Activated B cell treated with CpG ODN at 0.5 μM for 24 hours (primary cell): Measurements from ENCODE around the gene HCAR1. TPM values are rescaled to one million over a fixed set of nuclear protein-coding genes. Genes with fewer than 3 reads are reported as not detected.

Source experiments
- ATAC-seq: fragments of 200-7000 bp; cut with Tn5 transposase; one replicate; pipeline ENCODE4 v1.10.0; 2021; ENCODE audit warnings: low read depth, mild to moderate bottlenecking, moderate library complexity
- CTCF ChIA-PET: fragments of 350-600 bp; sonication (Branson Sonifier 250); formaldehyde crosslinking; loops from one replicate; lab custom pipeline; 2021; ENCODE audit warnings: antibody characterized with exemption; lab: Charles Lee
- POLR2A ChIA-PET: fragments of 350-600 bp; sonication (Branson Sonifier 250); formaldehyde crosslinking; loops from one replicate; lab custom pipeline; 2021; ENCODE audit warnings: antibody characterized with exemption; lab: Charles Lee
- DNase-seq: peaks from one replicate; pipeline ENCODE4 v3.0.0; 2022
- H3K27ac Mint-ChIP-seq: one replicate; pipeline ENCODE4 v1.8.0; 2020; ENCODE audit warnings: mixed read lengths
- H3K27me3 Mint-ChIP-seq: one replicate; pipeline ENCODE4 v1.8.0; 2021; ENCODE audit warnings: mixed read lengths
- H3K36me3 Mint-ChIP-seq: one replicate; pipeline ENCODE4 v1.8.0; 2021; ENCODE audit warnings: low read depth, mixed read lengths
- H3K4me1 Mint-ChIP-seq: one replicate; pipeline ENCODE4 v1.8.0; 2021; ENCODE audit warnings: mixed read lengths
- H3K4me3 Mint-ChIP-seq: one replicate; pipeline ENCODE4 v1.8.0; 2020; ENCODE audit warnings: mild to moderate bottlenecking, mixed read lengths
- H3K9me3 Mint-ChIP-seq: one replicate; pipeline ENCODE4 v1.8.0; 2020; ENCODE audit warnings: mixed read lengths
- CTCF ChIP-seq: fragments of 200-600 bp; IDR thresholded peaks from one replicate; pipeline ENCODE4 v1.8.0; 2022; ENCODE audit warnings: antibody characterized with exemption, mild to moderate bottlenecking
- intact Hi-C: fragments of 100-400 bp; cut with micrococcal nuclease; formaldehyde crosslinking; loops from one replicate; pipeline ENCODE4 v1.15.1; 2024
- total RNA-seq: library from RNA; stranded (reverse); gene quantifications from 2 replicates; pipeline ENCODE4 v1.2.3, GENCODE V29; 2022

The HCAR1 gene
- total RNA-seq, 1 donor from 2014 or later: not detected

- intact Hi-C loops: no loop called here
- no peaks in the 10 kb centered on the region for H3K36me3 Mint-ChIP-seq
- TF ChIP-seq CTCF: no peak
- ChIA-PET POLR2A (interaction anchor here (0.7 kb wide), 1 partner anchor 150 kb away, joined by 6 read pairs; no protein-coding TSS in a partner anchor), CTCF (no interaction called here)
- H3K9me3 Mint-ChIP-seq: no peaks in the 10 kb centered on the region
- H3K27ac Mint-ChIP-seq: no peak overlapping the region
- DNase-seq (no peak), ATAC-seq (no peak)
- H3K4me1 Mint-ChIP-seq: no peaks in the 10 kb centered on the region
- H3K27me3 Mint-ChIP-seq: no peaks in the 10 kb centered on the region
- no peak overlapping the region for H3K4me3 Mint-ChIP-seq
Observed at GRCh38 chr12:122743895-122744525, 13.4 kb upstream of the HCAR1 start.

GRCh38 chr12:122740351-122740750, 9.7 kb upstream of the HCAR1 start:
- Mint-ChIP-seq H3K9me3 (no peaks in the 10 kb centered on the region), H3K36me3 (no peaks in the 10 kb centered on the region), H3K27me3 (no peaks in the 10 kb centered on the region), H3K4me1 (no peaks in the 10 kb centered on the region), H3K4me3 (no peak overlapping the region), H3K27ac (no peak overlapping the region)
- ChIA-PET POLR2A (interaction anchor here (0.8 kb wide), 1 partner anchor 473 kb away, joined by 3 read pairs; no protein-coding TSS in a partner anchor), CTCF (no interaction called here)
- ATAC-seq (no peak), DNase-seq (no peak)
- intact Hi-C loops: no loop called here
- no peak for TF ChIP-seq CTCF

GRCh38 chr12:122738571-122738970, 7.9 kb upstream of the HCAR1 start:
- POLR2A ChIA-PET: no interaction called here
- CTCF ChIA-PET: no interaction called here
- DNase-seq (no peak), ATAC-seq (no peak)
- TF ChIP-seq CTCF: no peak
- no peaks in the 10 kb centered on the region for H3K27me3 Mint-ChIP-seq
- no peaks in the 10 kb centered on the region for H3K9me3 Mint-ChIP-seq
- no peak overlapping the region for H3K4me3 Mint-ChIP-seq
- H3K4me1 Mint-ChIP-seq: peaks cover 7% of the 10 kb centered on the region
- no peak overlapping the region for H3K27ac Mint-ChIP-seq
- intact Hi-C loops: no loop called here
- H3K36me3 Mint-ChIP-seq: no peaks in the 10 kb centered on the region

- no peak overlapping the region for H3K4me3 Mint-ChIP-seq
- peak overlapping the region; percentile 15 for H3K27ac Mint-ChIP-seq
- no peaks in the 10 kb centered on the region for H3K27me3 Mint-ChIP-seq
- DNase-seq (no peak), ATAC-seq (no peak)
- ChIA-PET POLR2A (no interaction called here), CTCF (no interaction called here)
- no peaks in the 10 kb centered on the region for H3K36me3 Mint-ChIP-seq
- peaks cover 26% of the 10 kb centered on the region for H3K4me1 Mint-ChIP-seq
- intact Hi-C loops: loop anchor here (5.0 kb wide), 1 partner anchor 230 kb away; the partner anchor contains the start of gene ZCCHC8
- no peaks in the 10 kb centered on the region for H3K9me3 Mint-ChIP-seq
- TF ChIP-seq CTCF: no peak
Observed at GRCh38 chr12:122732611-122733010, 2.0 kb upstream of the HCAR1 start.

- H3K4me3 Mint-ChIP-seq: no peak overlapping the region
- no peak for DNase-seq
- POLR2A ChIA-PET: no interaction called here
- H3K36me3 Mint-ChIP-seq: no peaks in the 10 kb centered on the region
- CTCF ChIA-PET: no interaction called here
- H3K9me3 Mint-ChIP-seq: no peaks in the 10 kb centered on the region
- intact Hi-C loops: loop anchor here (5.0 kb wide), 1 partner anchor 230 kb away; the partner anchor contains the start of gene ZCCHC8
- no peaks in the 10 kb centered on the region for H3K27me3 Mint-ChIP-seq
- ATAC-seq: peak; percentile 56
- no peak overlapping the region for H3K27ac Mint-ChIP-seq
- TF ChIP-seq CTCF: no peak
- peaks cover 26% of the 10 kb centered on the region for H3K4me1 Mint-ChIP-seq
Observed at GRCh38 chr12:122732170-122732569, 1.5 kb upstream of the HCAR1 start.
